ENCODE measurements around the gene NSUN6.

- no peak for TF ChIP-seq POLR2AphosphoS5 (IDR thresholded peaks at IDR 0.05)
- TF ChIP-seq POLR2A (IDR thresholded peaks at IDR 0.05; ENCODE audit: low read depth), result no peak
- TF ChIP-seq CTCF (IDR thresholded peaks at IDR 0.05), result no peak
Measured at GRCh38 chr10:18500576-18500975, 150.8 kb downstream of the NSUN6 start.
